Fibroblast of lung (primary cell): ENCODE data around the gene RYR1. TPM values are rescaled to one million over a fixed set of nuclear protein-coding genes. Genes with fewer than 3 reads are reported as not detected.

Source experiments
- DNase-seq, 2 donors: peaks; one replicate each; pipeline versions ENCODE4 v3.0.0 to v3.0.0-alpha.2; 2010; ENCODE audit warnings: low read depth in 2 of 2
- H2AFZ ChIP-seq: 2 replicates; pipeline ENCODE4 v1.5.1; 2012; ENCODE audit warnings: low read length, control low read depth, inconsistent platforms
- H3K27ac ChIP-seq: 2 replicates; pipeline ENCODE4 v1.5.1; 2011; ENCODE audit warnings: low read length, control low read depth; ENCODE audit not compliant: insufficient read depth
- H3K27me3 ChIP-seq: 2 replicates; pipeline ENCODE4 v1.5.1; 2011; ENCODE audit warnings: mild to moderate bottlenecking, low read length; ENCODE audit not compliant: control insufficient read depth, insufficient read depth
- H3K36me3 ChIP-seq: 2 replicates; pipeline ENCODE4 v1.5.1; 2011; ENCODE audit warnings: low read length; ENCODE audit not compliant: control insufficient read depth, insufficient read depth
- H3K4me1 ChIP-seq: 2 replicates; pipeline ENCODE4 v1.5.1; 2011; ENCODE audit warnings: low read length; ENCODE audit not compliant: control insufficient read depth, insufficient read depth; ENCODE audit errors: extremely low read depth
- H3K4me2 ChIP-seq: 2 replicates; pipeline ENCODE4 v1.5.1; 2011; ENCODE audit warnings: low read length, control low read depth; ENCODE audit not compliant: insufficient read depth; ENCODE audit errors: extremely low read depth
- H3K4me3 ChIP-seq, 4 experiments: fragments of 200-600 bp in 1 of 4; sonication (generic) in 1 of 4; replicated peaks in 1 of 4; 2 replicates each; pipeline ENCODE4 v1.5.1; 2011 to 2016; ENCODE audit warnings: low read length in 4 of 4, low read depth in 3 of 4, mild to moderate bottlenecking in 3 of 4, control low read depth in 2 of 4, inconsistent platforms in 1 of 4, mixed read lengths in 1 of 4; ENCODE audit not compliant: insufficient read depth in 1 of 4; ENCODE audit errors: control extremely low read depth in 1 of 4
- H3K79me2 ChIP-seq: 2 replicates; pipeline ENCODE4 v1.5.1; 2012; ENCODE audit warnings: mild to moderate bottlenecking, low read length, inconsistent platforms; ENCODE audit not compliant: control insufficient read depth, insufficient read depth
- H3K9ac ChIP-seq: 2 replicates; pipeline ENCODE4 v1.5.1; 2011; ENCODE audit warnings: mild to moderate bottlenecking, low read length, control low read depth; ENCODE audit not compliant: insufficient read depth
- H3K9me3 ChIP-seq: 2 replicates; pipeline ENCODE4 v1.5.1; 2012; ENCODE audit warnings: low read depth, low read length; ENCODE audit not compliant: control insufficient read depth, insufficient read depth
- H4K20me1 ChIP-seq: 2 replicates; pipeline ENCODE4 v1.5.1; 2011; ENCODE audit warnings: low read length; ENCODE audit not compliant: control insufficient read depth, insufficient read depth; ENCODE audit errors: extremely low read depth
- CTCF ChIP-seq, 2 donors: IDR thresholded peaks in 1 of 2; conservative IDR thresholded peaks in 1 of 2; 1 replicate in 1 of 2; 2 replicates in 1 of 2; pipeline ENCODE4 v1.5.1; 2011 to 2012; ENCODE audit warnings: low read length in 2 of 2, control low read depth in 1 of 2, inconsistent platforms in 1 of 2, low read depth in 1 of 2, mild to moderate bottlenecking in 1 of 2
- EZH2 ChIP-seq: IDR thresholded peaks from 2 replicates; pipeline ENCODE4 v1.5.1; 2012; ENCODE audit warnings: low read length, control low read depth, mild to moderate bottlenecking; ENCODE audit errors: missing control alignments
- polyA plus RNA-seq, 2 donors: library from polyadenylated mRNA; depleted of rRNA in 1 of 2; stranded (reverse) in 1 of 2; unstranded in 1 of 2; fragments of >200 nt; gene quantifications; 2 replicates each; pipeline ENCODE4 v1.2.1, GENCODE V29; 2011 to 2012; ENCODE audit warnings: missing spikeins in 1 of 2
- total RNA-seq: library from RNA; depleted of rRNA; stranded (reverse); fragments of >200 nt; gene quantifications from 2 replicates; pipeline ENCODE4 v1.2.1, GENCODE V29; 2014

The RYR1 gene
- total and polyA plus RNA-seq, 2 donors (not counting 1 experiment from before 2014, with no cell fraction given) = under 0.01 TPM

GRCh38 chr19:38483016-38483630, 49.6 kb downstream of the RYR1 start:
- no peak overlapping the region for H3K9ac ChIP-seq
- H3K79me2 ChIP-seq = no peaks in the 10 kb centered on the region

GRCh38 chr19:38484747-38485146, 51.3 kb downstream of the RYR1 start:
- Histone ChIP-seq H3K4me1 (no peaks in the 10 kb centered on the region), H3K9ac (no peak overlapping the region), H3K27me3 (no peaks in the 10 kb centered on the region), H4K20me1 (no peaks in the 10 kb centered on the region), H3K4me2 (no peak overlapping the region), H3K36me3 (no peaks in the 10 kb centered on the region), H3K4me3 (no peak overlapping the region), H2AFZ (no peak overlapping the region), H3K27ac (no peak overlapping the region), H3K9me3 (no peaks in the 10 kb centered on the region), H3K79me2 (no peaks in the 10 kb centered on the region)
- DNase-seq = no peak
- TF ChIP-seq CTCF (conservative IDR thresholded peaks at IDR 0.05 in 1 of 2, IDR thresholded peaks at IDR 0.05 in 1 of 2; ENCODE audit: low read depth in 1 of 2, low read length in 2 of 2) (no peak), EZH2 (no peak)

More at GRCh38 chr19:38483016-38483630, 49.6 kb downstream of the RYR1 start:
- H3K4me3 ChIP-seq = no peak overlapping the region
- H3K4me1 ChIP-seq = no peaks in the 10 kb centered on the region
- H3K9me3 ChIP-seq = no peaks in the 10 kb centered on the region
- no peak overlapping the region for H3K4me2 ChIP-seq
- peaks cover 1% of the 10 kb centered on the region for H3K27me3 ChIP-seq
- no peak overlapping the region for H2AFZ ChIP-seq
- DNase-seq = no peak
- H3K27ac ChIP-seq = no peak overlapping the region
- no peaks in the 10 kb centered on the region for H4K20me1 ChIP-seq
- no peak for TF ChIP-seq CTCF (conservative IDR thresholded peaks at IDR 0.05 in 1 of 2, IDR thresholded peaks at IDR 0.05 in 1 of 2; ENCODE audit: low read depth in 1 of 2, low read length in 2 of 2)
- TF ChIP-seq EZH2 = no peak
- no peaks in the 10 kb centered on the region for H3K36me3 ChIP-seq

DNA sequence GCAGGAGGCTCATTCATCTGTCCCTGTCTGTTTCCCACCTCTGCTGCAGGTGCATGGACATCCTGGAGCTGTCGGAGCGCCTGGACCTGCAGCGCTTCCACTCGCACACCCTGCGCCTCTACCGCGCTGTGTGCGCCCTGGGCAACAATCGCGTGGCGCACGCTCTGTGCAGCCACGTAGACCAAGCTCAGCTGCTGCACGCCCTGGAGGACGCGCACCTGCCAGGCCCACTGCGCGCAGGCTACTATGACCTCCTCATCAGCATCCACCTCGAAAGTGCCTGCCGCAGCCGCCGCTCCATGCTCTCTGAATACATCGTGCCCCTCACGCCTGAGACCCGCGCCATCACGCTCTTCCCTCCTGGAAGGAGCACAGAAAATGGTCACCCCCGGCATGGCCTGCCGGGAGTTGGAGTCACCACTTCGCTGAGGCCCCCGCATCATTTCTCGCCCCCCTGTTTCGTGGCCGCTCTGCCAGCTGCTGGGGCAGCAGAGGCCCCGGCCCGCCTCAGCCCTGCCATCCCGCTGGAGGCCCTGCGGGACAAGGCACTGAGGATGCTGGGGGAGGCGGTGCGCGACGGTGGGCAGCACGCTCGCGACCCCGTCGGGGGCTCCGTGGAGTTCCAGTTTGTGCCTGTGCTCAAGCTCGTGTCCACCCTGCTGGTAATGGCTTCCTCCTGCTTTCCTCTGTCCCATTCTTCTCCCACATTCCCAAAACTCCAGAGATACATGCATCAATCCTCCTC, 52.2 kb downstream of the RYR1 start:
- no peak for DNase-seq
- no peak overlapping the region for H3K27ac ChIP-seq
- H3K36me3 ChIP-seq = no peaks in the 10 kb centered on the region
- H3K9ac ChIP-seq = no peak overlapping the region
- H3K79me2 ChIP-seq = no peaks in the 10 kb centered on the region
- no peak for TF ChIP-seq EZH2
- TF ChIP-seq CTCF (conservative IDR thresholded peaks at IDR 0.05 in 1 of 2, IDR thresholded peaks at IDR 0.05 in 1 of 2; ENCODE audit: low read depth in 1 of 2, low read length in 2 of 2) = no peak
- no peak overlapping the region for H2AFZ ChIP-seq
- no peaks in the 10 kb centered on the region for H3K27me3 ChIP-seq
- no peaks in the 10 kb centered on the region for H4K20me1 ChIP-seq
- no peak overlapping the region for H3K4me3 ChIP-seq
- H3K4me2 ChIP-seq = no peak overlapping the region
- H3K4me1 ChIP-seq = no peaks in the 10 kb centered on the region
- H3K9me3 ChIP-seq = no peaks in the 10 kb centered on the region
